Keratinocyte (primary cell): ENCODE results near the gene THOC7. TPM values are rescaled to one million over a fixed set of nuclear protein-coding genes. Genes with fewer than 3 reads are reported as not detected.

Experiments
- DNase-seq: peaks from one replicate; pipeline ENCODE4 v3.0.0-alpha.2; 2011; ENCODE audit warnings: low read depth, missing footprints, low spot score
- FAIRE-seq: peaks from 2 replicates; lab custom pipeline; 2011; peaks lifted over from hg19 to GRCh38; lab: Jason Lieb, UNC
- H2AFZ ChIP-seq: 2 replicates; pipeline ENCODE4 v1.6.0; 2012; ENCODE audit warnings: low read length, control low read depth, inconsistent platforms; ENCODE audit not compliant: control insufficient read depth
- H3K27ac ChIP-seq: 2 replicates; pipeline ENCODE4 v1.5.1; 2011; ENCODE audit warnings: low read length; ENCODE audit not compliant: control insufficient read depth, insufficient read depth
- H3K27me3 ChIP-seq: 3 replicates; pipeline ENCODE4 v1.6.0; 2011; ENCODE audit warnings: low read length; ENCODE audit not compliant: control insufficient read depth, insufficient read depth; ENCODE audit errors: extremely low read depth
- H3K36me3 ChIP-seq, 2 experiments: 2 replicates in 1 of 2; 3 replicates in 1 of 2; pipeline ENCODE4 v1.5.1; 2011; ENCODE audit warnings: low read length in 2 of 2, mild to moderate bottlenecking in 1 of 2; ENCODE audit not compliant: control insufficient read depth in 2 of 2, insufficient read depth in 2 of 2; ENCODE audit errors: extremely low read depth in 1 of 2
- H3K4me1 ChIP-seq: 3 replicates; pipeline ENCODE4 v1.5.1; 2011; ENCODE audit warnings: low read length; ENCODE audit not compliant: control insufficient read depth, insufficient read depth; ENCODE audit errors: extremely low read depth
- H3K4me2 ChIP-seq: 3 replicates; pipeline ENCODE4 v1.6.0; 2011; ENCODE audit warnings: low read depth, low read length; ENCODE audit not compliant: control insufficient read depth, insufficient read depth; ENCODE audit errors: extremely low read depth
- H3K4me3 ChIP-seq, 3 experiments: fragments of 200-600 bp in 1 of 3; sonication (generic) in 1 of 3; 2 replicates in 2 of 3; 3 replicates in 1 of 3; pipeline ENCODE4 v1.5.1; 2011 to 2016; ENCODE audit warnings: low read length in 3 of 3, mild to moderate bottlenecking in 3 of 3, control low read depth in 2 of 3, inconsistent platforms in 1 of 3, low read depth in 1 of 3, mixed read lengths in 1 of 3, mixed run types in 1 of 3, moderate library complexity in 1 of 3; ENCODE audit not compliant: control insufficient read depth in 2 of 3, insufficient read depth in 2 of 3; ENCODE audit errors: extremely low read depth in 1 of 3
- H3K79me2 ChIP-seq: 2 replicates; pipeline ENCODE4 v1.6.0; 2012; ENCODE audit warnings: low read length; ENCODE audit not compliant: control insufficient read depth, insufficient read depth
- H3K9ac ChIP-seq: 3 replicates; pipeline ENCODE4 v1.6.0; 2011; ENCODE audit warnings: low read length; ENCODE audit not compliant: control insufficient read depth, insufficient read depth; ENCODE audit errors: extremely low read depth
- H3K9me1 ChIP-seq: 3 replicates; pipeline ENCODE4 v1.6.0; 2011; ENCODE audit warnings: low read length; ENCODE audit not compliant: control insufficient read depth, insufficient read depth; ENCODE audit errors: extremely low read depth
- H3K9me3 ChIP-seq: 2 replicates; pipeline ENCODE4 v1.5.1; 2012; ENCODE audit warnings: low read depth, low read length; ENCODE audit not compliant: control insufficient read depth
- H4K20me1 ChIP-seq: 3 replicates; pipeline ENCODE4 v1.6.0; 2011; ENCODE audit warnings: low read length; ENCODE audit not compliant: control insufficient read depth, insufficient read depth; ENCODE audit errors: extremely low read depth
- CTCF ChIP-seq, 3 experiments: IDR thresholded peaks in 1 of 3; conservative IDR thresholded peaks in 1 of 3; optimal IDR thresholded peaks in 1 of 3; 2 replicates in 2 of 3; 3 replicates in 1 of 3; pipeline versions ENCODE3 to v1.5.1; 2011; ENCODE audit warnings: low read length in 3 of 3, mild to moderate bottlenecking in 3 of 3, moderate library complexity in 2 of 3, control low read depth in 1 of 3, inconsistent platforms in 1 of 3; ENCODE audit not compliant: insufficient read depth in 2 of 3; ENCODE audit errors: extremely low read depth in 1 of 3
- EZH2 ChIP-seq: IDR thresholded peaks from one replicate; pipeline ENCODE4 v1.6.1; 2012; ENCODE audit warnings: inconsistent platforms, mild to moderate bottlenecking, low read length, moderate library complexity
- dilution Hi-C: fragments of 300-500 bp; cut with MboI; formaldehyde crosslinking; loops from one replicate; pipeline ENCODE4 v1.7.0; 2020; ENCODE audit warnings: low sequenced_read_pairs; ENCODE audit not compliant: extremely low pct_ligation_motif_present
- polyA plus RNA-seq, 5 experiments: library from polyadenylated mRNA; depleted of rRNA in 3 of 5; stranded (reverse) in 3 of 5; stranded (forward) in 1 of 5; unstranded in 1 of 5; fragments of >200 nt; gene quantifications; 1 replicate in 1 of 5; 2 replicates in 3 of 5; 3 replicates in 1 of 5; pipeline versions ENCODE4 v1.2.1 to v1.2.3, GENCODE V29; 2011 to 2012; ENCODE audit warnings: missing spikeins in 2 of 5, low read depth in 1 of 5, low replicate concordance in 1 of 5

Gene THOC7
- polyA plus RNA-seq, 1 donor (not counting 4 experiments of a cell fraction or from before 2014, with no cell fraction given), result 131 TPM

- TF ChIP-seq CTCF (optimal IDR thresholded peaks at IDR 0.05 in 1 of 3, IDR thresholded peaks at IDR 0.05 in 1 of 3, conservative IDR thresholded peaks at IDR 0.05 in 1 of 3; ENCODE audit: extremely low read depth in 1 of 3, insufficient read depth in 2 of 3, low read length in 3 of 3) (no peak), EZH2 (no peak)
- H3K9ac ChIP-seq, result no peak overlapping the region
- no peak overlapping the region for H3K27ac ChIP-seq
- no peaks in the 10 kb centered on the region for H3K27me3 ChIP-seq
- peaks cover 41% of the 10 kb centered on the region for H3K79me2 ChIP-seq
- H3K9me1 ChIP-seq, result no peaks in the 10 kb centered on the region
- no peak overlapping the region for H3K4me3 ChIP-seq
- H2AFZ ChIP-seq, result no peak overlapping the region
- no peak overlapping the region for H3K4me2 ChIP-seq
- FAIRE-seq (no peak), DNase-seq (no peak)
- no peaks in the 10 kb centered on the region for H3K9me3 ChIP-seq
- peaks cover 3% of the 10 kb centered on the region for H3K4me1 ChIP-seq
- dilution Hi-C loops, result no loop called here
- no peaks in the 10 kb centered on the region for H4K20me1 ChIP-seq
- no peaks in the 10 kb centered on the region for H3K36me3 ChIP-seq
Measured at GRCh38 chr3:63845215-63845614, 18.4 kb downstream of the THOC7 start.

DNA sequence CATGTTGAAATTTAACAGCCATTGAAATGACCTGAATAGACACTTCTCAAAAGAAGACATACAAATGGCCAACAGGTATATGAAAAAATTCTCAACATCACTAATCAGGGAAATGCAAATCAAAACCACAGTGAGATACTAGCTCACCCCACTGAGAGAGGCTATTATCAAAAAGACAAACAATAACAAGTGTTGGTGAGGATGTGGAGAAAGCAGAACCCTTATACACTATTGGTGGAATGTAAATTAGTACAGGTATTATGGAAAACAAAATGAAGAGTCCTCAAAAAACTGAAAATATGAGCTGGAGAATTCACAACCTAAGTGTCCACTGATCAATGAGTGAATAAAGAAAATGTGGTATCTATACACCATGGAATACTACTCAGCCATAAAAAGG is 21.5 kb downstream of the THOC7 start:
- Histone ChIP-seq H3K27ac (no peak overlapping the region), H3K4me1 (no peaks in the 10 kb centered on the region), H3K9me3 (no peaks in the 10 kb centered on the region), H3K4me2 (no peak overlapping the region), H3K79me2 (peaks cover 37% of the 10 kb centered on the region), H3K27me3 (no peaks in the 10 kb centered on the region), H3K4me3 (no peak overlapping the region), H2AFZ (no peak overlapping the region), H3K9me1 (no peaks in the 10 kb centered on the region), H3K36me3 (no peaks in the 10 kb centered on the region), H3K9ac (no peak overlapping the region), H4K20me1 (no peaks in the 10 kb centered on the region)
- TF ChIP-seq EZH2 (no peak), CTCF (optimal IDR thresholded peaks at IDR 0.05 in 1 of 3, IDR thresholded peaks at IDR 0.05 in 1 of 3, conservative IDR thresholded peaks at IDR 0.05 in 1 of 3; ENCODE audit: extremely low read depth in 1 of 3, insufficient read depth in 2 of 3, low read length in 3 of 3) (no peak)
- FAIRE-seq, result no peak
- DNase-seq, result no peak
- dilution Hi-C loops, result no loop called here
